ENCODE data around the gene UEVLD.
A peak's percentile ranks its signal among the peaks of the same experiment; 100 is the strongest.

Gene UEVLD

GRCh38 chr11:18498039-18498438, 90.5 kb downstream of the UEVLD start:
- no peak for DNase-seq (ENCODE audit: low read depth)

- no peak for DNase-seq (ENCODE audit: low read depth)
These were observed 92.8 kb downstream of the UEVLD start for GRCh38 chr11:18495703-18496102.

- no peak for DNase-seq (ENCODE audit: low read depth)
These were observed 93.3 kb downstream of the UEVLD start for GRCh38 chr11:18495271-18495670.

- DNase-seq (ENCODE audit: low read depth) = no peak
These were observed 95.2 kb downstream of the UEVLD start for GRCh38 chr11:18493310-18493709.

GRCh38 chr11:18492888-18493287, 95.6 kb downstream of the UEVLD start:
- peak; percentile 34 for DNase-seq (ENCODE audit: low read depth)

- DNase-seq (ENCODE audit: low read depth) = peak; percentile 52
These were observed 96.6 kb downstream of the UEVLD start for GRCh38 chr11:18491924-18492323.

- no peak for DNase-seq (ENCODE audit: low read depth)
These were observed 97.6 kb downstream of the UEVLD start for GRCh38 chr11:18490736-18491485.

GRCh38 chr11:18490319-18490718, 98.2 kb downstream of the UEVLD start:
- peak; percentile 21 for DNase-seq (ENCODE audit: low read depth)

- DNase-seq (ENCODE audit: low read depth) = no peak
These were observed 102.5 kb downstream of the UEVLD start for GRCh38 chr11:18485913-18486528.

Data from iris pigment epithelial cell (primary cell).